ENCODE measurements around the gene ACOT13.

Gene ACOT13

GRCh38 chr6:24643920-24644319 lies 23.0 kb upstream of the ACOT13 start:
- no peak overlapping the region for H3K27ac ChIP-seq
- in situ Hi-C loops (cut with HindIII; ENCODE audit: low pct_ligation_motif_present, low sequenced_read_pairs): no loop called here
- H3K4me3 ChIP-seq (ENCODE audit: low read depth, low read length): no peak overlapping the region
- no peaks in the 10 kb centered on the region for H3K27me3 ChIP-seq (replicated peaks)
- TF ChIP-seq, protein P1, sequence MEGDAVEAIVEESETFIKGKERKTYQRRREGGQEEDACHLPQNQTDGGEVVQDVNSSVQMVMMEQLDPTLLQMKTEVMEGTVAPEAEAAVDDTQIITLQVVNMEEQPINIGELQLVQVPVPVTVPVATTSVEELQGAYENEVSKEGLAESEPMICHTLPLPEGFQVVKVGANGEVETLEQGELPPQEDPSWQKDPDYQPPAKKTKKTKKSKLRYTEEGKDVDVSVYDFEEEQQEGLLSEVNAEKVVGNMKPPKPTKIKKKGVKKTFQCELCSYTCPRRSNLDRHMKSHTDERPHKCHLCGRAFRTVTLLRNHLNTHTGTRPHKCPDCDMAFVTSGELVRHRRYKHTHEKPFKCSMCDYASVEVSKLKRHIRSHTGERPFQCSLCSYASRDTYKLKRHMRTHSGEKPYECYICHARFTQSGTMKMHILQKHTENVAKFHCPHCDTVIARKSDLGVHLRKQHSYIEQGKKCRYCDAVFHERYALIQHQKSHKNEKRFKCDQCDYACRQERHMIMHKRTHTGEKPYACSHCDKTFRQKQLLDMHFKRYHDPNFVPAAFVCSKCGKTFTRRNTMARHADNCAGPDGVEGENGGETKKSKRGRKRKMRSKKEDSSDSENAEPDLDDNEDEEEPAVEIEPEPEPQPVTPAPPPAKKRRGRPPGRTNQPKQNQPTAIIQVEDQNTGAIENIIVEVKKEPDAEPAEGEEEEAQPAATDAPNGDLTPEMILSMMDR (IDR thresholded peaks at IDR 0.05; ENCODE audit: low read depth, low read length, missing control alignments): no peak
- no peak for DNase-seq
- no peaks in the 10 kb centered on the region for H3K36me3 ChIP-seq (replicated peaks)

- Histone ChIP-seq H3K27ac (no peak overlapping the region), H3K36me3 (replicated peaks) (no peaks in the 10 kb centered on the region), H3K4me3 (ENCODE audit: low read depth, low read length) (no peak overlapping the region), H3K27me3 (replicated peaks) (no peaks in the 10 kb centered on the region)
- in situ Hi-C loops (cut with HindIII; ENCODE audit: low pct_ligation_motif_present, low sequenced_read_pairs): no loop called here
- TF ChIP-seq, protein P1 (IDR thresholded peaks at IDR 0.05; ENCODE audit: low read depth, low read length, missing control alignments): no peak
- no peak for DNase-seq
Measured at GRCh38 chr6:24644377-24644776, 22.5 kb upstream of the ACOT13 start.

DNA sequence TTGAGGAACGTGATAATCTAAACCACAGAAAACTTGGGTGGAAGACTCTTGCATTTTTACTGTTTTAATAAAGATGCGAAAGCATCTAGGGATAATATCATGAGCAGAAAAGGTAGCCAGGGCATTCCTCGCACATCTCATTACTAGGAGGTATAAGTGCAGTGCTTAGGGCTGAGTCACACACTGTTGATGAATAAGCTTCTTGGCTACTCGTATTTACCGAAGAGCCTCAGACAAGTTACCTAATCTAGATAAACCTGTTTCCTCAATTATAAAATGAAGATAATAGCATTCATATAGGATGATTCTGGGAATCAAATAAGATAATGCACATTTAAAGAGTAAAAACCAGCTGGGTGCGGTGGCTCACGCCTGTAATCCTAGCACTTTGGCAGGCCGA lies 20.1 kb upstream of the ACOT13 start:
- Histone ChIP-seq H3K27ac (no peak overlapping the region), H3K36me3 (replicated peaks) (peaks cover 3% of the 10 kb centered on the region), H3K4me3 (ENCODE audit: low read depth, low read length) (no peak overlapping the region), H3K27me3 (replicated peaks) (no peaks in the 10 kb centered on the region)
- TF ChIP-seq, protein P1 (IDR thresholded peaks at IDR 0.05; ENCODE audit: low read depth, low read length, missing control alignments): no peak
- DNase-seq: peak; percentile 9
- in situ Hi-C loops (cut with HindIII; ENCODE audit: low pct_ligation_motif_present, low sequenced_read_pairs): no loop called here

DNA sequence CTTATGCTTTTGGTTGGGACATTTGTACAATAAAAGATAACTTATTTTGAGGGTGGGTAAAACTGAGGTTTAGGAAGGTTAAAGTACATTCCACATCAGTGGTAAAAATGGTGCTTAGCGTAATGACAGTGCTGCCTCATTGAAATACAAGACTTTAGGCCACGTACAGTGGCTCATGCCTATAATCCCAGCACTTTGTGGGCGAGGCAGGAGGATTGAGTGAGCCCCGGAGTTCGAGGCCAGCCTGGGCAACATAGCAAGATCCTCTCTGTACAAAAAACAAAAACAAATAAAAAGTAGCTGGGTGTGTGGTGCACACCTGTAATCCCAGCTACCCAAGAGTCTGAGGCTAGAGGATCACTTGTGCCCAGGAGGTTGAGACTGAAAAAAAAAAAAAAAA lies 18.6 kb upstream of the ACOT13 start:
- H3K36me3 ChIP-seq (replicated peaks): peaks cover 13% of the 10 kb centered on the region
- H3K27me3 ChIP-seq (replicated peaks): no peaks in the 10 kb centered on the region
- H3K27ac ChIP-seq: no peak overlapping the region
- in situ Hi-C loops (cut with HindIII; ENCODE audit: low pct_ligation_motif_present, low sequenced_read_pairs): no loop called here
- DNase-seq: no peak
- H3K4me3 ChIP-seq (ENCODE audit: low read depth, low read length): no peak overlapping the region
- TF ChIP-seq, protein P1 (IDR thresholded peaks at IDR 0.05; ENCODE audit: low read depth, low read length, missing control alignments): no peak

- Histone ChIP-seq H3K4me3 (ENCODE audit: low read depth, low read length) (no peak overlapping the region), H3K36me3 (replicated peaks) (peaks cover 13% of the 10 kb centered on the region), H3K27me3 (replicated peaks) (no peaks in the 10 kb centered on the region), H3K27ac (no peak overlapping the region)
- in situ Hi-C loops (cut with HindIII; ENCODE audit: low pct_ligation_motif_present, low sequenced_read_pairs): no loop called here
- TF ChIP-seq, protein P1 (IDR thresholded peaks at IDR 0.05; ENCODE audit: low read depth, low read length, missing control alignments): no peak
- no peak for DNase-seq
Measured at GRCh38 chr6:24649691-24650090, 17.2 kb upstream of the ACOT13 start.

DNA sequence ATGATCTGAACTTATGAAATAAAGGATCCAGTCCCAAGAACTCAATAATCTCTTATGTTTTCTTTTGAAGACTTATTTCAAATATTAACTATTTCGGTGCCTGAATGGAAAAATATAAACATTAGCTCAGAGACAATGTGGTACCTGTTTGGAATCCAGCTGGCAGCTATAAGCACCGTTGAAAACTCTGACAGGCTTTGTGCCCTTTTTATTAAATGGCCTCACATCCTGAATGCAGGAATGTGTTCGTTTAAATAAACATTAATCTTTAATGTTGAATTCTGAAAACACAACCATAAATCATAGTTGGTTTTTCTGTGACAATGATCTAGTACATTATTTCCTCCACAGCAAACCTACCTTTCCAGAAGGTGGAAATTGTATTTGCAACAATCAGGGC lies 16.5 kb upstream of the ACOT13 start:
- Histone ChIP-seq H3K36me3 (replicated peaks) (peaks cover 13% of the 10 kb centered on the region), H3K27ac (no peak overlapping the region), H3K27me3 (replicated peaks) (no peaks in the 10 kb centered on the region), H3K4me3 (ENCODE audit: low read depth, low read length) (no peak overlapping the region)
- TF ChIP-seq, protein P1 (IDR thresholded peaks at IDR 0.05; ENCODE audit: low read depth, low read length, missing control alignments): no peak
- no peak for DNase-seq
- in situ Hi-C loops (cut with HindIII; ENCODE audit: low pct_ligation_motif_present, low sequenced_read_pairs): no loop called here

All from brain microvascular endothelial cell (primary cell).